BE2C (cell line): ENCODE measurements around the gene AFDN.

Experiments used
- DNase-seq: peaks from one replicate; pipeline ENCODE4 v3.0.0-alpha.2; 2020
- H3K27me3 ChIP-seq: fragments of 250-450 bp; sonication (Bioruptor Pico); 2 replicates; pipeline ENCODE4 v1.5.1; 2020; ENCODE audit warnings: mild to moderate bottlenecking
- H3K36me3 ChIP-seq: fragments of 250-450 bp; sonication (Bioruptor Pico); 2 replicates; pipeline ENCODE4 v1.5.1; 2020; ENCODE audit warnings: mild to moderate bottlenecking
- H3K4me1 ChIP-seq: fragments of 250-450 bp; sonication (Bioruptor Pico); 2 replicates; pipeline ENCODE4 v1.5.1; 2020
- H3K4me3 ChIP-seq: 2 replicates; pipeline ENCODE4 v1.5.1; 2011; ENCODE audit warnings: low read depth, low read length
- H3K9me3 ChIP-seq: fragments of 250-450 bp; sonication (Bioruptor Pico); 2 replicates; pipeline ENCODE4 v1.5.1; 2020
- TF ChIP-seq, protein P1 (sequence below): IDR thresholded peaks from 2 replicates; pipeline ENCODE4 v1.5.1; 2012; ENCODE audit warnings: mild to moderate bottlenecking, low read depth, low read length

AFDN gene

DNA sequence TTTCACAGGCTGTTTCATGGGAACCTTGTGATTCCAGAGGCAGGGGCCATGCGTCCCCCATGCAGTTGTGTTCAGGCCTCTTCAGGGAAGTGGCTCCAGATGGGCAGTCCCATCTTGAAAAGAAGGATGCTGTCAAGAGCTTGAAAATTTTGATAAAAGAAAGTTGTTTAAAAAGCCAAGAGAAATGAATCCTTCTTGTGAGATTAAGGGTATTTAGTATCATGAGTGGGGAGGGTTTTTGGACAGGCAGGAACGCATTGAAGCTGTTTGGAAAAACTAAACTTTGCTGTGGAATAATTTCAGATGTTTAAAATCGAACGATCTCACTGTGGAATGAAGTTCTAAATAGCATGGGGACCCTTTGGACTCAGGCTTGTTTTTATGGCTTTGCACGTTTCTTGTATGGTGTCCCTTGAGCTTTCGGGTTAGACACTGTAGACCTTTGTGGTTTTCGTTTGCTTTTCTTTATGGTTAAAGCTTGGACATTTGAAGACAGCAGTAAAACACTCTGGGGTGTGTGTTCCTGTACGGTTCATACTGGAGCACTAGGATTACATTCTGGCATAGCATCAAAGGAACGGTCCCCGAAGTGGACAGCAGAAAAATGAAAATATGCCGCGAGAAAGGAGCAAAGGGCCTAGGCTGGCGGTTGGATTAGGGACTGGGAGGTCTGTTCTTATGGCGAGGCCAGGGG lies 188.9 kb downstream of the AFDN start:
- DNase-seq, result no peak
- Histone ChIP-seq H3K27me3 (no peaks in the 10 kb centered on the region), H3K4me1 (no peaks in the 10 kb centered on the region), H3K9me3 (no peaks in the 10 kb centered on the region; the same call in 1 of the 2 replicates), H3K36me3 (no peaks in the 10 kb centered on the region), H3K4me3 (no peak overlapping the region)
- TF ChIP-seq, protein P1, sequence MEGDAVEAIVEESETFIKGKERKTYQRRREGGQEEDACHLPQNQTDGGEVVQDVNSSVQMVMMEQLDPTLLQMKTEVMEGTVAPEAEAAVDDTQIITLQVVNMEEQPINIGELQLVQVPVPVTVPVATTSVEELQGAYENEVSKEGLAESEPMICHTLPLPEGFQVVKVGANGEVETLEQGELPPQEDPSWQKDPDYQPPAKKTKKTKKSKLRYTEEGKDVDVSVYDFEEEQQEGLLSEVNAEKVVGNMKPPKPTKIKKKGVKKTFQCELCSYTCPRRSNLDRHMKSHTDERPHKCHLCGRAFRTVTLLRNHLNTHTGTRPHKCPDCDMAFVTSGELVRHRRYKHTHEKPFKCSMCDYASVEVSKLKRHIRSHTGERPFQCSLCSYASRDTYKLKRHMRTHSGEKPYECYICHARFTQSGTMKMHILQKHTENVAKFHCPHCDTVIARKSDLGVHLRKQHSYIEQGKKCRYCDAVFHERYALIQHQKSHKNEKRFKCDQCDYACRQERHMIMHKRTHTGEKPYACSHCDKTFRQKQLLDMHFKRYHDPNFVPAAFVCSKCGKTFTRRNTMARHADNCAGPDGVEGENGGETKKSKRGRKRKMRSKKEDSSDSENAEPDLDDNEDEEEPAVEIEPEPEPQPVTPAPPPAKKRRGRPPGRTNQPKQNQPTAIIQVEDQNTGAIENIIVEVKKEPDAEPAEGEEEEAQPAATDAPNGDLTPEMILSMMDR, result no peak

GRCh38 chr6:168016176-168016620 lies 189.5 kb downstream of the AFDN start:
- DNase-seq, result no peak
- H3K4me1 ChIP-seq, result no peaks in the 10 kb centered on the region
- H3K27me3 ChIP-seq, result no peaks in the 10 kb centered on the region
- H3K4me3 ChIP-seq, result no peak overlapping the region
- H3K9me3 ChIP-seq, result no peaks in the 10 kb centered on the region; the same call in 1 of the 2 replicates
- TF ChIP-seq, protein P1, result no peak
- H3K36me3 ChIP-seq, result no peaks in the 10 kb centered on the region

DNA sequence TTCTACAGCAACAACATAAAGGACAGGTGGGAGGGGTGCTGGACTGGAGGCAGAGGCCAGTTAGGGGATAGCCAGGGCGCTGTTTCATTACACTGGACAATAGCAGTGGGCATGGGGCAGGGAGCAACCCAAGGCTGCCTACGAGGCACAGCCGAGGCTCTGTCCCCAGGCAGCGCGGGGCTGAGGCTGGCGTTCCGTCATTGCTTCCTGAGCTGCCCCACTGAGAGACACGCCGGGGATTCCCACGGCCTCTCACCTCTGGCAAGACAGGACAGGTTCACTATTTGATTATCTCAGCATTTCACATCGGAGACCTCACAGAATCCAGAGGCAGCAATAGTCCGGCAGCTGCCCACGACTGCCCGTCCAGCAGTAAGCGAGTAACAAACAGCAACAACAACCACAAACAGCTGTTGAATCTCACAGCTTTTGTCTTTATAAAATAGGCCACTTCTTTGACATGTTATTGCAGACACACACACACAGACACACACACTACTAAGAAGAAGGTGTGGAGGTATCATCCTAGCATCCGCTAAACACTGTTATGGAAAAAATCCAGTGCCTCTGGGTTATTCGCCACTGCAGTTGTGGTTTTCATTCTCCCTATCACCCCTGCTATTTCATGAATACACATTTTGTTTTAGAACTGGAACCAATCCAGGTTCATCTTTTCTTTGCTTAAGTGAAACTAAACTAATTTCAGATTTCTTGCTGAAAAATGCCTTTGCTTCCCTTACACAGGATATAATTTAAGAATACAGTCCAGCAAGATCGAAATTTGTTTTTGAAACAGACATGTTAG lies 190.2 kb downstream of the AFDN start:
- DNase-seq, result no peak
- Histone ChIP-seq H3K27me3 (no peaks in the 10 kb centered on the region), H3K36me3 (no peaks in the 10 kb centered on the region), H3K4me1 (no peaks in the 10 kb centered on the region), H3K9me3 (no peaks in the 10 kb centered on the region; the same call in 1 of the 2 replicates), H3K4me3 (no peak overlapping the region)
- TF ChIP-seq, protein P1, result no peak

DNA sequence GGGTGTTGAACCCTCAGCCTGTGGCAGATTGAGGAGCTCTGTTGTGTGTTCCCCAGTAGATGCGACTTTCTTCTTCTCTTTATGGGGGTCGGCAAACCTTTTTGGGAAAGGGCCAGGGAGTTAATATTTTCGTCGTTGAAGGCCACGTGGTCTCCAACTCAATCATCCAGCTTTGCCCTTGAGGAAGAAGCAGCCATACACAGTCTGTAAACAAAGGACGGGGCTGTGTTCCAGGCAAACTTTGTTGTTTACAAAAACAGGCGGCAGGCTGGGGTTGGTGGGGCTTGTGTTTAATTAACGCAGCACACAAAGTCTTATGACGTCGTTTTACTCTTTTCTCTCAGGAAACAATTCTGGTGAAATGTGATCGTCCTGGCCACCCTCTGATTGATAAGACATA lies 190.9 kb downstream of the AFDN start:
- no peaks in the 10 kb centered on the region; the same call in 1 of the 2 replicates for H3K9me3 ChIP-seq
- no peaks in the 10 kb centered on the region for H3K27me3 ChIP-seq
- no peak for DNase-seq
- H3K4me3 ChIP-seq, result no peak overlapping the region
- TF ChIP-seq, protein P1, result no peak
- no peaks in the 10 kb centered on the region for H3K4me1 ChIP-seq
- H3K36me3 ChIP-seq, result no peaks in the 10 kb centered on the region

GRCh38 chr6:168018664-168019063 lies 192.0 kb downstream of the AFDN start:
- TF ChIP-seq, protein P1, result no peak
- Histone ChIP-seq H3K36me3 (no peaks in the 10 kb centered on the region), H3K4me1 (no peaks in the 10 kb centered on the region), H3K27me3 (no peaks in the 10 kb centered on the region), H3K4me3 (no peak overlapping the region), H3K9me3 (no peaks in the 10 kb centered on the region; the same call in 1 of the 2 replicates)
- DNase-seq, result no peak

GRCh38 chr6:168020242-168020641 lies 193.5 kb downstream of the AFDN start:
- TF ChIP-seq, protein P1, result no peak
- no peak for DNase-seq
- H3K27me3 ChIP-seq, result no peaks in the 10 kb centered on the region
- H3K9me3 ChIP-seq, result no peaks in the 10 kb centered on the region; the same call in 1 of the 2 replicates
- no peaks in the 10 kb centered on the region for H3K36me3 ChIP-seq
- H3K4me3 ChIP-seq, result no peak overlapping the region
- H3K4me1 ChIP-seq, result no peaks in the 10 kb centered on the region
